Stimulated activated CD8-positive, alpha-beta memory T cell treated with anti-CD3 and anti-CD28 coated beads, Interleukin-15, amount 100 ng/mL, for 1 hour (primary cell): ENCODE measurements around the gene SYT2.
"Not testable (repeated sequence)": the region's sequence is repeated elsewhere in the genome, so short reads cannot be mapped to it uniquely, and the experiment has no call there.

Experiments used
- DNase-seq: peaks from one replicate; pipeline ENCODE4 v3.0.0-alpha.2; 2020; ENCODE audit warnings: low read depth

SYT2 gene

GRCh38 chr1:202546377-202546776, 163.9 kb downstream of the SYT2 start:
- DNase-seq, result not testable (repeated sequence)

- DNase-seq, result not testable (repeated sequence)
Measured at GRCh38 chr1:202545647-202546303, 164.5 kb downstream of the SYT2 start.

GRCh38 chr1:202544766-202545449, 165.3 kb downstream of the SYT2 start:
- not testable (repeated sequence) for DNase-seq

- DNase-seq, result not testable (repeated sequence)
Measured at GRCh38 chr1:202543537-202543936, 166.7 kb downstream of the SYT2 start.

GRCh38 chr1:202542415-202542814, 167.8 kb downstream of the SYT2 start:
- not testable (repeated sequence) for DNase-seq

- DNase-seq, result not testable (repeated sequence)
Measured at GRCh38 chr1:202540858-202541257, 169.4 kb downstream of the SYT2 start.
